LNCaP clone FGC (cell line): ENCODE results near the gene TPT1.

ENCODE experiments used
- DNase-seq: peaks from one replicate; pipeline ENCODE4 v3.0.0-alpha.2; 2011; ENCODE audit warnings: low read depth
- H3K4me3 ChIP-seq: 2 replicates; pipeline ENCODE4 v1.5.1; 2011; ENCODE audit warnings: mild to moderate bottlenecking, low read depth, low read length, control low read depth
- TF ChIP-seq, protein P1 (sequence below): IDR thresholded peaks from 2 replicates; pipeline ENCODE4 v1.5.1; 2012; ENCODE audit warnings: mild to moderate bottlenecking; ENCODE audit not compliant: control insufficient read depth, insufficient read depth; ENCODE audit errors: extremely low read depth

The TPT1 gene

DNA sequence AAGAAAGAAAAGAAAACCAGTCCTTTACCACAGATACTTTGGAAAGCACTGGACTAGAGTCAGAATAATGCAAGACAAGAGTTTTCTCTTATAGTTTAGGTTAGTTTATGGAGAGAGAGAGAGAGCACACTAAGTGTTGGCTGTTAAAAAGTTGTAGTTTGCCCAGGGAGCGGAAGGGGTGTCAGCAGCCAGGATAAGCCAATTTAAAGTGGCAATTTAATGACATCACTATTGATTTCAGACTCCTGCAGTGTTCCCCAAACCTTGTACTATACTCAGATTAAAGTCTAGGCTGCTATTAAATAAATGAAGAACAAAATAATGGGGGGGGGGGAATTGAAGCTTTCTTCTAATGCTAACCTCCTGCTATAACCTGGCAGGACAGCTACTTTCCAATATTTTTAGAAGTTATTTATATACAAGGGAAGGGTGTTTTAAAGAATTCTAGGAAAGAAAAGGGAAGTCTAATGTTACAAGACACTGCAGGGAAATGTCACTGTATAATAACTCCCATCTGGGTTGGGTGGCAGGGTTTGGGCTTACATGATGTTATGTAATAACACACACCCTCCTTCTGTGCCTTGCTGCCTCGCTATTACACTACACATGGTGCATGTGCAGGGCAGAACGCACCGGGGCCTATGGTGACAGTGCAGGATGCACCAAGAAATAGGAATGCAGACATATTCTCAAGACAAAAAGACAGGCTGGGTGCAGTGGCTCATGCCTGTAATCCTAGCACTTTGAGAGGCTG, 19.9 kb downstream of the TPT1 start:
- TF ChIP-seq, protein P1, sequence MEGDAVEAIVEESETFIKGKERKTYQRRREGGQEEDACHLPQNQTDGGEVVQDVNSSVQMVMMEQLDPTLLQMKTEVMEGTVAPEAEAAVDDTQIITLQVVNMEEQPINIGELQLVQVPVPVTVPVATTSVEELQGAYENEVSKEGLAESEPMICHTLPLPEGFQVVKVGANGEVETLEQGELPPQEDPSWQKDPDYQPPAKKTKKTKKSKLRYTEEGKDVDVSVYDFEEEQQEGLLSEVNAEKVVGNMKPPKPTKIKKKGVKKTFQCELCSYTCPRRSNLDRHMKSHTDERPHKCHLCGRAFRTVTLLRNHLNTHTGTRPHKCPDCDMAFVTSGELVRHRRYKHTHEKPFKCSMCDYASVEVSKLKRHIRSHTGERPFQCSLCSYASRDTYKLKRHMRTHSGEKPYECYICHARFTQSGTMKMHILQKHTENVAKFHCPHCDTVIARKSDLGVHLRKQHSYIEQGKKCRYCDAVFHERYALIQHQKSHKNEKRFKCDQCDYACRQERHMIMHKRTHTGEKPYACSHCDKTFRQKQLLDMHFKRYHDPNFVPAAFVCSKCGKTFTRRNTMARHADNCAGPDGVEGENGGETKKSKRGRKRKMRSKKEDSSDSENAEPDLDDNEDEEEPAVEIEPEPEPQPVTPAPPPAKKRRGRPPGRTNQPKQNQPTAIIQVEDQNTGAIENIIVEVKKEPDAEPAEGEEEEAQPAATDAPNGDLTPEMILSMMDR, result no peak
- H3K4me3 ChIP-seq, result no peak overlapping the region
- DNase-seq, result no peak

DNA sequence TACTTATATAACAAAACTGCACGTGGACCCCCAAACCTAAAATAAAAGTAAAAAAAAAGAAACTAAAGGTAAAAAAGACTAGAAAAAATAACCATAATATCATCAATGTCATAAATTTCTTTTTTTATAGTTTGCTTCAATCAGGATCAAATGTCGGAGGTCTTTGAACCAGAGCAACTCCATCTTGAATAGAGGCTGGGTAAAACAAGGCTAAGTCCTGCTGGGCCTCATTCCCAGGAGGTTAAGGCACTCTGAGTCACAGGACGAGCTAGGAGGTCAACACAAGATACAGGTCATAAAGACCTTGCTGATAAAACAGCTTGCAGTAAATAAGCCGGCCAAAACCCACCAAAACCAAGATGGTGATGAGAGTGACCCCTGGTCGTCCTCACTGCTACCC, 24.0 kb downstream of the TPT1 start:
- TF ChIP-seq, protein P1, result no peak
- H3K4me3 ChIP-seq, result no peak overlapping the region
- DNase-seq, result no peak

DNA sequence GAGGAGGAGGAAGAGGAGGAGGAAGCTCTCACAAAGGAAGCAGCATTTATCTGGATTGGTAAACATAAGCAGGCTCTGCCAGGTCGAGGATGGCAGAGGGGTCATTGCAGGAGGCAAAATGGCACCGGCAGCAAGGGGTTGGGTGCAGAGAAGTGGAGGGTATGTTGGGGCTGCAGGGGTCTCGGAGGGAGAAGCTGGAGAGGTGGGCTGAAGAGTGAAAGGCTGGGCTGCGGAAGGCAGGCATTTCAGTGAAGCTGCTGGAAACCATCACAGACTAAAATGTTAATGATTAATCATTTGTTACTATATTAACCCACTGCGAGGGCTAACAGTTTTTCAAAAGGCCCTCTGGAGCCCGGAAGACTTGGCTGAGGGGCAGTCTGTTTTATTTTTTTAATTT, 24.6 kb downstream of the TPT1 start:
- no peak overlapping the region for H3K4me3 ChIP-seq
- no peak for DNase-seq
- TF ChIP-seq, protein P1, result no peak

DNA sequence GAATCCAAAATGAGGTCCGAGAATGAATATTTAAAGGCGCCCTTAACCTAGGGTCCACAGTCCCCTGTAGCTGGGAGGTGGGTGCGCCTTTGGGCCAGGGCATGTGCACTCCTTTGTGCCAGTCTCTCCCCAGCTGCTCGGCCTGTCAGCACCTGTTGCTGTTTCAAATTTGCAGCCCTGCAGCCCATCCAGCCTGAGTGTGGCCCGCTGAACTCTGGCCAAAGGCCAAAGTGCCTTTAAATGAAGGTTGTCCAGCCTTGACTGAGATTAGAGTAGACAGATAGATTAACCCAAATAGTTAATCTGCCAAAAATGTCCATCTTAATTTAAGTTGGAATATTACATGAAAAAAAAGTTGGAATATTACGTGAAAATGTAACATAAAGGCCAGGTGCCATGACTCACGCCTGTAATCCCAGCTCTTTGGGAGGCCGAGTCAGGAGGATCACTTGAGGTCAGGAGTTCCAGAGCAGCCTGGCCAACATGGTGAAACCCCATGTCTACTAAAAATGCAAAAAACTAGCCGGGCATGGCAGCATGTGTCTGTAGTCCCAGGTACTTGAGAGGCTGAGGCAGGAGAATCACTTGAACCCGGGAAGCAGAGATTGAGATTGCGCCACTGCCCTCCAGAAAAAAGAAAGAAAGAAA, 25.3 kb downstream of the TPT1 start:
- DNase-seq, result no peak
- TF ChIP-seq, protein P1, result no peak
- no peak overlapping the region for H3K4me3 ChIP-seq

DNA sequence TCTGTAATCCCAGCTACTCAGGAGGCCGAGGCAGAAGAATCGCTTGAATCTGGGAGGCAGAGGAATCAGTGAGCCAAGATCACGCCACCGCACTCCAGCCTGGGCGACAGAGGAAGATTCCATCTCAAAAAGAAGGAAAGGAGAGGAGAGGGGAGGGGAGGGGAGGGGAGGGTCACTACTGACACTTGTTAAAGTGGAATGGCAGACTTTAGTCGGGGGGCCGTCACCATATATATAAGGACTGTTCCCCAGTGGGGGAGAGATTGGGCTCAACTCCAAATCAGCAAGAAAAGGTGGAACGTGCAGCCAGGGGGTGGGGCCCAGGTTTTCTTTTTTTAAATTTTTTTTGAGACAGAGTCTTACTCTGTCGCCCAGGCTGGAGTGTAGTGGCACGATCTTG, 26.2 kb downstream of the TPT1 start:
- TF ChIP-seq, protein P1, result no peak
- H3K4me3 ChIP-seq, result no peak overlapping the region
- DNase-seq, result no peak

DNA sequence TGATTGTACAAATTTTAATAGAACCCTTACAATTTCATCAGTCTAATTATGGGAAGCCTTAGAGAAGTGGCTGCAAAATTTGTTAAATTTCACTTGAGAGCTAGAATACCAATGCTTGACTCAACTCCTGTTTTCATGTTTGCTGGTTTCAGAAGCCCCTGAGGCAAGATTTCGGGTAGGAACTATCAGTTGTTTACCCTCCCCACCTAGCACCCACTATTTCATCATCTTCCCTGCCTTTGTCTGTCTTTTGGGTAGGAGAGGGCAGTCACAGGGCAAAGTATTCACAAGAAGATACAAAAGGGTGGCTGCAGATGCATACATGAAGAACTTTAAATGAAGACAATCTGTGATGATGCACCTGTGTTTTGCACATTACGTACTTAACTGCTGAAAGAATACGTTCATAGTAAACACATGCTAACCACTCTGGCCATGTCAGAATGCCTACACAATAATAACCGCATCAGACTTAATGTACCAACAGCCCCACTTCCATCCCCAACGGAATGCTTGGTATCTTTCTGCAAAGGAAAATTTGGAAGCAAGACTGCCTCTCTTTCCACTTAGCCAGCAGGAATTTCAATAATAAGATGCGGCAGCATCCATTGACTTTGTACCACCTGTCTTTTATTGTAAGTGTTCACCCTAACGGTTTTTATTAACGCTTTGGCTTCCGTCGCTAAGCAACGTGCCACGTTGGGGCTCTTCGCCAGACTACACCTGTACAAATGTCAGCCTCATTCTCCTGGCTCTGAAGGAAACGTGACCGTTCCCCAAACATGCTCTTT, 30.4 kb downstream of the TPT1 start:
- TF ChIP-seq, protein P1, result no peak
- no peak overlapping the region for H3K4me3 ChIP-seq
- no peak for DNase-seq
